ENCODE measurements around the gene RALGAPB. TPM values are rescaled to one million over a fixed set of nuclear protein-coding genes. Genes with fewer than 3 reads are reported as not detected.

The RALGAPB gene
- total and polyA plus RNA-seq, 2 of the 13 experiments (the other 11 are each of a cell fraction or from before 2014, with no cell fraction given): 17.6 to 30.6 TPM

GRCh38 chr20:38531021-38531420 lies 58.4 kb downstream of the RALGAPB start:
- no peak overlapping the region for H3K9ac ChIP-seq (ENCODE audit: insufficient read depth, low read depth, low read length)
- intact Hi-C loops (cut with micrococcal nuclease; ENCODE audit: unreplicated experiment): no loop called here
- CTCF ChIA-PET (ENCODE audit: low intra/inter-chr PET ratio, low total read pairs): no interaction called here
- ATAC-seq (no peak), FAIRE-seq (no peak), DNase-seq (ENCODE audit: low spot score) (no peak)
- H3K4me3 ChIP-seq (replicated peaks in 1 of 3; ENCODE audit: insufficient read depth in 1 of 3, low read depth in 2 of 3, low read length in 3 of 3): no peak overlapping the region
- H3K27me3 ChIP-seq (ENCODE audit: control insufficient read depth in 1 of 2, insufficient read depth in 2 of 2, low read length in 2 of 2): no peaks in the 10 kb centered on the region
- WGBS (ENCODE audit: low lambda C conversion rate): 100% methylated on average over 1 of the region's 1 CpG
- H2AFZ ChIP-seq (ENCODE audit: low read length): no peak overlapping the region
- H3K79me2 ChIP-seq (ENCODE audit: insufficient read depth, low read length): no peaks in the 10 kb centered on the region
- H4K20me1 ChIP-seq (ENCODE audit: insufficient read depth, low read length): no peaks in the 10 kb centered on the region
- BruUV-seq (replicated peaks): no TSS peak
- no peak overlapping the region for H3K4me2 ChIP-seq (ENCODE audit: low read depth, low read length)
- H3K36me3 ChIP-seq (replicated peaks in 1 of 2; ENCODE audit: control insufficient read depth in 1 of 2, insufficient read depth in 2 of 2, low read length in 2 of 2): peaks cover 23 to 62% of the 10 kb centered on the region in 2 experiments
- H3K4me1 ChIP-seq (ENCODE audit: insufficient read depth, low read length): no peaks in the 10 kb centered on the region
- in situ Hi-C loops (cut with HindIII; ENCODE audit: extremely low pct_ligation_motif_present, low pct_unique_long_range_greater_than_20kb): no loop called here
- no peaks in the 10 kb centered on the region for H3K9me3 ChIP-seq (ENCODE audit: low read length)
- POLR2A ChIA-PET: no interaction called here
- no peak overlapping the region for H3K27ac ChIP-seq (ENCODE audit: extremely low read length, insufficient read depth, low read length)
- no peak for TF ChIP-seq XRCC5 (optimal IDR thresholded peaks at IDR 0.05; ENCODE audit: low read length)
- TF ChIP-seq, protein P1, sequence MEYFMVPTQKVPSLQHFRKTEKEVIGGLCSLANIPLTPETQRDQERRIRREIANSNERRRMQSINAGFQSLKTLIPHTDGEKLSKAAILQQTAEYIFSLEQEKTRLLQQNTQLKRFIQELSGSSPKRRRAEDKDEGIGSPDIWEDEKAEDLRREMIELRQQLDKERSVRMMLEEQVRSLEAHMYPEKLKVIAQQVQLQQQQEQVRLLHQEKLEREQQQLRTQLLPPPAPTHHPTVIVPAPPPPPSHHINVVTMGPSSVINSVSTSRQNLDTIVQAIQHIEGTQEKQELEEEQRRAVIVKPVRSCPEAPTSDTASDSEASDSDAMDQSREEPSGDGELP (IDR thresholded peaks at IDR 0.05; ENCODE audit: borderline replicate concordance, low read depth): no peak
- no peak for TF ChIP-seq ZNF205 (CRISPR knock-in tag; IDR thresholded peaks at IDR 0.05)
- no peak for TF ChIP-seq MAFK (conservative IDR thresholded peaks at IDR 0.05 in 1 of 2, IDR thresholded peaks at IDR 0.05 in 1 of 2; ENCODE audit: low read length in 2 of 2)
- TF ChIP-seq ZNF598 (CRISPR knock-in tag; IDR thresholded peaks at IDR 0.05; ENCODE audit: borderline replicate concordance): no peak
- no peak for TF ChIP-seq ZFP36L2 (CRISPR knock-in tag; IDR thresholded peaks at IDR 0.05)
- no peak for TF ChIP-seq MXI1 (IDR thresholded peaks at IDR 0.05; ENCODE audit: borderline replicate concordance, low read depth, low read length)
- TF ChIP-seq ZIK1 (CRISPR knock-in tag; IDR thresholded peaks at IDR 0.05; ENCODE audit: borderline replicate concordance, low read depth): no peak
- TF ChIP-seq ZBTB2 (CRISPR knock-in tag; IDR thresholded peaks at IDR 0.05; ENCODE audit: low read depth): no peak
- TF ChIP-seq, protein P2, sequence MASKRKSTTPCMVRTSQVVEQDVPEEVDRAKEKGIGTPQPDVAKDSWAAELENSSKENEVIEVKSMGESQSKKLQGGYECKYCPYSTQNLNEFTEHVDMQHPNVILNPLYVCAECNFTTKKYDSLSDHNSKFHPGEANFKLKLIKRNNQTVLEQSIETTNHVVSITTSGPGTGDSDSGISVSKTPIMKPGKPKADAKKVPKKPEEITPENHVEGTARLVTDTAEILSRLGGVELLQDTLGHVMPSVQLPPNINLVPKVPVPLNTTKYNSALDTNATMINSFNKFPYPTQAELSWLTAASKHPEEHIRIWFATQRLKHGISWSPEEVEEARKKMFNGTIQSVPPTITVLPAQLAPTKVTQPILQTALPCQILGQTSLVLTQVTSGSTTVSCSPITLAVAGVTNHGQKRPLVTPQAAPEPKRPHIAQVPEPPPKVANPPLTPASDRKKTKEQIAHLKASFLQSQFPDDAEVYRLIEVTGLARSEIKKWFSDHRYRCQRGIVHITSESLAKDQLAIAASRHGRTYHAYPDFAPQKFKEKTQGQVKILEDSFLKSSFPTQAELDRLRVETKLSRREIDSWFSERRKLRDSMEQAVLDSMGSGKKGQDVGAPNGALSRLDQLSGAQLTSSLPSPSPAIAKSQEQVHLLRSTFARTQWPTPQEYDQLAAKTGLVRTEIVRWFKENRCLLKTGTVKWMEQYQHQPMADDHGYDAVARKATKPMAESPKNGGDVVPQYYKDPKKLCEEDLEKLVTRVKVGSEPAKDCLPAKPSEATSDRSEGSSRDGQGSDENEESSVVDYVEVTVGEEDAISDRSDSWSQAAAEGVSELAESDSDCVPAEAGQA (IDR thresholded peaks at IDR 0.05; ENCODE audit: low read depth): no peak
- TF ChIP-seq, protein P2 (CRISPR knock-in tag; IDR thresholded peaks at IDR 0.05; ENCODE audit: borderline replicate concordance): no peak
- TF ChIP-seq RELA (CRISPR knock-in tag; IDR thresholded peaks at IDR 0.05): no peak
